ENCODE measurements around the gene GPR143. TPM values are rescaled to one million over a fixed set of nuclear protein-coding genes. Genes with fewer than 3 reads are reported as not detected.

Gene GPR143
- total and polyA plus RNA-seq, 9 of the 15 experiments (the other 6 are each of a cell fraction or from before 2014, with no cell fraction given) = not detected

- TF ChIP-seq CTCF (IDR thresholded peaks at IDR 0.05 in 2 of 3, conservative IDR thresholded peaks at IDR 0.05 in 1 of 3; ENCODE audit: insufficient read depth in 2 of 3, low read depth in 1 of 3, low read length in 3 of 3) (no peak), CREB5 (CRISPR knock-in tag; IDR thresholded peaks at IDR 0.05) (no peak), PREB (CRISPR knock-in tag; IDR thresholded peaks at IDR 0.05) (no peak), ZNF354B (CRISPR knock-in tag; IDR thresholded peaks at IDR 0.05) (no peak), KLF10 (CRISPR knock-in tag; IDR thresholded peaks at IDR 0.05) (no peak)
These were observed 89.3 kb downstream of the GPR143 start (continued) for GRCh38 chrX:9676306-9676705.

Other genes with a start within 250 kb of the GPR143 start
- gene SHROOM2, start 20.6 kb upstream of the GPR143 start, total RNA-seq (2014; rRNA removed) = not detected in 2 replicates
- gene SHROOM2, start 20.6 kb upstream of the GPR143 start, total RNA-seq (2014; rRNA removed; fragmentation: Illumina TruSeq; extraction: Trizol) = not detected in 2 replicates
- gene SHROOM2, start 20.6 kb upstream of the GPR143 start, total RNA-seq (2015; rRNA removed; fragmentation: Illumina TruSeq; extraction: Trizol) = not detected in 2 replicates
- not detected in 2 replicates for gene SHROOM2, start 20.6 kb upstream of the GPR143 start, total RNA-seq (2021)
- not detected in 2 replicates for gene SHROOM2, start 20.6 kb upstream of the GPR143 start, polyA plus RNA-seq (2011; rRNA removed)
- gene SHROOM2, start 20.6 kb upstream of the GPR143 start, polyA plus RNA-seq (2014; fragmentation: Illumina TruSeq; extraction: Trizol) = not detected in 2 replicates
- gene SHROOM2, start 20.6 kb upstream of the GPR143 start, polyA plus RNA-seq (2014; fragmentation: Nextera tagmentation; extraction: Ambion mirVana) = not detected
- not detected in 2 replicates for gene SHROOM2, start 20.6 kb upstream of the GPR143 start, polyA plus RNA-seq (2014; rRNA removed)
- not detected in 2 replicates for gene CLDN34, start 201.5 kb upstream of the GPR143 start, total RNA-seq (2014; rRNA removed)
- not detected in 2 replicates for gene CLDN34, start 201.5 kb upstream of the GPR143 start, total RNA-seq (2014; rRNA removed; fragmentation: Illumina TruSeq; extraction: Trizol)
- gene CLDN34, start 201.5 kb upstream of the GPR143 start, total RNA-seq (2015; rRNA removed; fragmentation: Illumina TruSeq; extraction: Trizol) = not detected in 2 replicates
- not detected in 2 replicates for gene CLDN34, start 201.5 kb upstream of the GPR143 start, total RNA-seq (2021)
- gene CLDN34, start 201.5 kb upstream of the GPR143 start, polyA plus RNA-seq (2011; rRNA removed) = not detected in 2 replicates
- gene CLDN34, start 201.5 kb upstream of the GPR143 start, polyA plus RNA-seq (2014; fragmentation: Illumina TruSeq; extraction: Trizol) = not detected in 2 replicates
- gene CLDN34, start 201.5 kb upstream of the GPR143 start, polyA plus RNA-seq (2014; fragmentation: Nextera tagmentation; extraction: Ambion mirVana) = not detected
- not detected in 2 replicates for gene CLDN34, start 201.5 kb upstream of the GPR143 start, polyA plus RNA-seq (2014; rRNA removed)